ENCODE measurements around the gene LGALS13.
"Not testable (repeated sequence)": the region's sequence is repeated elsewhere in the genome, so short reads cannot be mapped to it uniquely, and the experiment has no call there.

The LGALS13 gene

GRCh38 chr19:39623946-39624345, 21.6 kb downstream of the LGALS13 start:
- no peak for FAIRE-seq

GRCh38 chr19:39627631-39628030, 25.3 kb downstream of the LGALS13 start:
- FAIRE-seq, result not testable (repeated sequence)

DNA sequence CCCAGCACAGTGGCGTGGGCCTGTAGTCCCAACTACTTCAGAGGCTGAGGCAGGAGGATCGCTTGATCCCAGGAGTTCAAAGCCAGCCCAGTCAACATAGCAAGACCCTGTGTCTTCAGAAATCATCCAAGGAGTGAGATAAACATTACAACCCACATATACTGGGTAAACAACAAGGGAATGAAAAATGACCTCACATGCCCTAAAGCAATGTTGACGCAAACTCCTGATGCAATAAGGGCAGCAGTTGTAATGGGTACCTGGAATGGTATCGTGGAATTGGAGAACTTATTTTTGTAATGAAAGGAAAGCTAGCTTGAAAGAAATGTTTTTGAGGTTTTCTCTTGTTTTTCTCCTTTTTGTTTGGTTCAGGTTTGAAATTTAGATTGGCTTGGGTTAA, 28.9 kb downstream of the LGALS13 start:
- FAIRE-seq, result no peak

- no peak for FAIRE-seq
These were observed 29.3 kb downstream of the LGALS13 start for GRCh38 chr19:39631626-39632025.

DNA sequence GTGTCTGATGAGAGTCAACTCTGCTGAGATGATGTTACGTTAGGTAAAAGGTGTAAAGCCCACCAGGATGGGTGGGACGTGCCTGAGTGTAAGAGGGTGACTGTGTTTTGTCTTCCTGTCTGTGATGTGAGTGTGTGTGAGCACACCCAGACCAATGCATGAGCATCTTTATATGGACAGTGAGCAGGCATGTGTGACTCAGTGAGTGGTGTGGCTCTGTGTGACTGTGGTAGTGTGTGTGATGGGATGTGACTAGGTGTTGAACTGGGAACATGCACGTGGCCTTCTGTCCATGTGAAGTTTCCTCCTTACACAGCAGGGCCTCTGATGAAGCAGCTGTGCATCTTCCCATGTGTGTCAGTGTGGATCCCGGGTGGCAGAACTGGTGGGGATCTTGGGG, 35.6 kb downstream of the LGALS13 start:
- no peak for FAIRE-seq

DNA sequence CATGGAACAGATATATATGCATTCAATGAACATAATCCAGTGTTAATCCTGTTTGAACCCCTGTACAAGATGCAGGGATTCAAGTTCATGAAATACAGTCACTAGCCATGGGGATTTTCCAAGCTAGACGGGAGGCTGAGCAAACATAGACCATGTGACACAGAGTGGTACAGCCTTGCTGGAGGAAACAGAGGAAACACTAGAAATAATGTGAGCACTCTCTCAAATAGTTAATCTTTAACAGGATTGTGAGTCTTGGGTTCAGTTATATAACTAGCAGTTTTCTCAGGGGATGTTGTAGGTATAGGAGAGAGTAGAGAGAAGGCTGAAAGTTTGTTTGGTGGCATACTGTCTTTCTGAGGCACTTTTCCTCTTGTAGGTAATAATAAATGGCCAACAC, 39.4 kb downstream of the LGALS13 start:
- no peak for FAIRE-seq

DNA sequence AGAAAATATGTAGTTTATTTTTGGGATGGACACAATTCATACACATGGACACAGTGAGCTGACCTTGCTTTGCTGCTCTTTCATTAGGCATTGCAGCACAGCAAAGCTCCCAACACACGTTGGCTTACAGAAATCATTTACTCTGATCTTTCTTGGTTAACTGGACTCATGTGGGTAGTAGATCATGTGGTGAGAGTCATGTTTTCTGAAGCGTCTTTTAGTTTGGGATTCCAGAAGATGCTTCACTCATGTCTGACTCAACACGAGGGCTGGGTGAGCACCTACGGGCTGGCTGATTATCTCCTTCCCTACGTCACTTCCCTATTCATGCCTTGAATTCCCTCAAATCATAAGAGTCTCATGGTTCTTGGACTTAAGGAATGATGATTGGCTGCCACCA, 41.3 kb downstream of the LGALS13 start:
- FAIRE-seq, result no peak

DNA sequence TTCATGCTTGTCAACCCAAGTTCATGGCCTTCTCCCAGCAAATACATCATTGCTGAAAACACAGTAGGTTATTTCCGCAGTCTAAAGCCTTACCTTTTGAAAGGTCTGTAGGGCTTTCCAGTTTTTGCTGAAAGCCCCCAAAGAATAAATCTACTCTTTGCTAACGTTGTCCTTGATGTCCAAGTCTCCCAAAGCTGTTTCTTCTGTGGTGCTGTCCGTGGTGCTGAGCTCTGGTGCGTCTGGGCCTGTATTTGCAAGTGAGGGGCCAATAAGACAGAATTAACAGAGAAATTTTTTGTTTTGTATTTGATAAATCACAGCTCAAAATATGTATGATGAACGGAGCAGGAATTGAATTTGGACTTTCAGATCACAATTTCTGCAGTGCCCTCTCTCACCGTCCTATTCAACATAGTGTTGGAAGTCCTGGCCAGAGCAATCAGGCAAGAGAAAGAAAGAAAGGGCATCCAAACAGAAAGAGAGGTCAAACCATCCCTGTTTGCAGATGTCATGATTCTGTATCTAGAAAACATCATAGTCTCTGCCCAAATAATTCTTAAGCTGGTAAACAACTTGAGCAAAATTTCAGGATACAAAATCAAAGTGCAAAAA, 43.6 kb downstream of the LGALS13 start:
- FAIRE-seq, result no peak

DNA sequence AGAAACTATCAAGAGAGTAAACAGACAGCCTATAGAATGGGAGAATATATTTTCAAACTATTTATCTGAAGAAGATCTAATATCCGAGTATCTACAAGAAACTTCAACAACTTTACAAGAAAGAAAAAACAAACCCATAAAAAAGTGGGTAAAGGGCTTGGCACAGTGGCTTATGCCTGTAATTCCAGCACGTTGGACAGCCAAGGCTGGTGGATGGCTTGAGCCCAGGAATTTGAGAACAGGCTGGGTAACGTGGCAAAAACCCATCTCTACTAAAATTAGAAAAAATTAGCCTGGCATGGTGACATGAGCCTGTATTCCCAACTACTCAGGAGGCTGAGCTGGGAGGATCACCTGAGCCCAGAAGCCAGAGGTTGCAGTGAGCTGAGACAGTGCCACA, 45.6 kb downstream of the LGALS13 start:
- FAIRE-seq, result no peak

- FAIRE-seq, result no peak
These were observed 53.3 kb downstream of the LGALS13 start, which contains the start of gene LGALS16 for GRCh38 chr19:39655613-39656012. LGALS16 (plus strand) TSS chr19:39655913; CDS start chr19:39655962, 49 bp downstream.
